ENCODE data around the gene CCND2. TPM values are rescaled to one million over a fixed set of nuclear protein-coding genes. Genes with fewer than 3 reads are reported as not detected.

Gene CCND2
- total and polyA plus RNA-seq, 12 donors: 28.4 to 428 (median 239) TPM

DNA sequence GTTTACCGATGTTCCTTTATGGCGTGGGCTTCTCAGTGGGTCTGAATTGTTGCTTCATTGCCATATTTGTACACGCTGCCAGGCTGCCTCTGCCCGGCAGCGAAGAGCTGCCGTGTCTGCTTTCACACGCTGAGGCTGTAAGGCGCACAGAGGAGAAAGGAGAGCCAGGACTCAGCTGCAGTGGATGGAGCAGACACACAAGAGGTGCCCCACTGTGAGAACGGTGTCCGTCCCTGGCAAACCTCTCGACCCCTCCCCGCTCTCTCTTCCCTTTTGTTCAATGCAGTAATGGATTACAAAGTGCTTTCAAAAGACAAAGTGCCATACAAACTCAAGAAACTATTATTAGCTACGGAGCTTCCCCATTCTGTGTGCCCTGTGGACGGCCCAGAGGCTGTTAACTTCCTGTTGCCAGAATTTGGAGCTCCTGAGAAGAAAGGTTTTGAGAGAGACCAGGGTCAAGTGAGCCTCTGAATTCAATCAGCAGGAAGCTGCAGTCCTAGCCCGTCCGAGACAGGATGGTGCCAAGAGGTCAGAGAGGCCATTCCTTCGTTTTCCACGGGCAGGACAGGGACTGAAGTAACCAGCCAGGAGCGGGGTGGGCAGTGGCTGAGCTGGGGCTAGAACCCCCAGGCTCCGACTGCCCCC, 15.8 kb downstream of the CCND2 start:
- Histone ChIP-seq H3K36me3 (replicated peaks in 1 of 2) (peaks cover 0 to 64% of the 10 kb centered on the region in 2 donors), H3K27ac (peak overlapping the region in 4 of 5 donors; percentile 50 to 85 (median 63)), H3K4me1 (replicated peaks in 1 of 2) (peaks cover 47 to 66% of the 10 kb centered on the region in 2 donors), H3K9me3 (replicated peaks in 1 of 3) (no peaks in the 10 kb centered on the region), H3K27me3 (no peaks in the 10 kb centered on the region), H3K4me3 (peak overlapping the region in 1 of 4 donors; percentile 22)
- no peak for TF ChIP-seq POLR2A (IDR thresholded peaks at IDR 0.05)
- TF ChIP-seq, protein P1, sequence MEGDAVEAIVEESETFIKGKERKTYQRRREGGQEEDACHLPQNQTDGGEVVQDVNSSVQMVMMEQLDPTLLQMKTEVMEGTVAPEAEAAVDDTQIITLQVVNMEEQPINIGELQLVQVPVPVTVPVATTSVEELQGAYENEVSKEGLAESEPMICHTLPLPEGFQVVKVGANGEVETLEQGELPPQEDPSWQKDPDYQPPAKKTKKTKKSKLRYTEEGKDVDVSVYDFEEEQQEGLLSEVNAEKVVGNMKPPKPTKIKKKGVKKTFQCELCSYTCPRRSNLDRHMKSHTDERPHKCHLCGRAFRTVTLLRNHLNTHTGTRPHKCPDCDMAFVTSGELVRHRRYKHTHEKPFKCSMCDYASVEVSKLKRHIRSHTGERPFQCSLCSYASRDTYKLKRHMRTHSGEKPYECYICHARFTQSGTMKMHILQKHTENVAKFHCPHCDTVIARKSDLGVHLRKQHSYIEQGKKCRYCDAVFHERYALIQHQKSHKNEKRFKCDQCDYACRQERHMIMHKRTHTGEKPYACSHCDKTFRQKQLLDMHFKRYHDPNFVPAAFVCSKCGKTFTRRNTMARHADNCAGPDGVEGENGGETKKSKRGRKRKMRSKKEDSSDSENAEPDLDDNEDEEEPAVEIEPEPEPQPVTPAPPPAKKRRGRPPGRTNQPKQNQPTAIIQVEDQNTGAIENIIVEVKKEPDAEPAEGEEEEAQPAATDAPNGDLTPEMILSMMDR (IDR thresholded peaks at IDR 0.05): no peak
- intact Hi-C loops (cut with DNase I): loop anchor here in 1 of 2 donors (10.0 kb wide), 1 partner anchor 405 kb away; no protein-coding TSS in a partner anchor
- WGBS, 4 donors: 52 to 57% (median 54%) methylated on average over 16 to 20 of the region's 20 CpGs
- peak in 3 of 7 donors; percentile 33 to 68 (median 36) for DNase-seq

DNA sequence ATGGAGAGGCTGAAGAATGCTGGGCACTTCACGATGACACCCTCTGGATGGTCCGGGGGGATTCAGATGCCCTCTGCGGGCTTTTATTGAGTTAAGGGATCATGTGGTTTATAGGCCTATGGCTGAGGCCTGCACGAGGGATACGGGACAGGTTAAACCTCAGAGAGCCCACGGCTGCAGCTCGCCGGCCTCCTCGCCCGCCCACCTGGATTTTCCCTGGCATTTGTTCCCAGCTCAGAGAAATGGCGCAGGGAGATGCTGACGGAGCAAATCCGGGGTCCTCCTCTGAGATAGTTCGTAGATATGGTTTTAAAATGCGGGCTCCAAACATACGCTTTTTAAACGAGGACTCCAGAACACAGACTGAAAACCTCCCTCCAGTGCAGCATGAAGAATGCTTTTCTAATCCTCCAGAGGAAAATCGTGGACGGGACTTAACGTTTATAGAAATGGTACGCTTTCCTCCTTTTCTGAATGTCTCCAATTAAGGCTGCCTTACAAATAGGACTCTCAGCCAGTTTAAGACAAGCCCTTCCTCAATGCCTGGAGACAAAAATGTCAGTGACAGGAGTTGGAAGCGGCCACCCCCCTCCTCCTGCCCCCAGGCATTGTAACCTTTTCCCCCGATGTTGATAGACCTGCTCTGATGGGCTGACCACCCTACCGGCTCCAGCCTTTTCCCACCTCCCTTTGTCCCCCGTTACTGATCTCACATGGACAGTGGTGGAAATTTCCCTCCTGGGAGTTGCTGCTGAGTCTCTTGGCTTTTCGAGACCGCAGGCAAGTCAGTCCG, 16.6 kb downstream of the CCND2 start:
- intact Hi-C loops (cut with DNase I): loop anchor here in 1 of 2 donors (10.0 kb wide), 1 partner anchor 405 kb away; no protein-coding TSS in a partner anchor
- peaks cover 0 to 65% of the 10 kb centered on the region in 2 donors for H3K36me3 ChIP-seq (replicated peaks in 1 of 2)

DNA sequence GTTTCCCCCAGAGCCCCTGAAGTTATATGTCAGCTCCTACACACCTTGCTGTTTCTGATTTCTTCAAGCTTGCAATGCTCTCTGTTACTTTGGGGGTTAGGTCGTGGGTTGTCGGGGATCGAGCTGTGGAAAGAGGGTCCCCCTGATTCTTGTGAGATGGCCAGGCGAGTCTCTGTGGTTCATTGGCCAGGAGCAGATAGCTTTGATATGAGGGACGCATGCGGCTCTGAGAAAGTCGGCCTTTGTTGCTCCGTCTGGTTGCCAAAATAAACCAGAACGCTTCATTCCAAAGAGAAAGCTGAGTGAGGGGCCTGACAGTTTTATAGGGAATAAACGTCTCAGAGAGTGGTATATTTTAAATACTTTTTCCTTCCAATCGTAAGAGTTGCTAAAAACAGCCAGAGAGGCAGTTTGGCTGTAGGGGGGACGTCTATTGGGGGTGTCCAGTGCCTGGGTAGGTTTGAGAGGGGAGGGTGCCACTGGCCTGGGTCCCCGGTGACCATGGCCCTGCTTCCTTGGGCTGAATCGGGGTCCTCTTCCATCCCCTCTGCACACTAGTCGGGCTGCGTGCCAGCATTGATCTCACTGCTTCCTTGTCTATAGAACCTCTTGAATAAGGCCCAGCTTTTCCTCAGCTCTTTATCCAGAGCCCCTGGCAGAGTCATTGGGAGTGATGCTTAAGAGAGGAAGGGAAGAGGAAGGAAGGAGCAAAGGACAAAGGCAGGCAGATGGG, 18.9 kb downstream of the CCND2 start:
- Histone ChIP-seq H3K27ac (peak overlapping the region in 1 of 5 donors; percentile 26), H3K27me3 (no peaks in the 10 kb centered on the region), H3K36me3 (replicated peaks in 1 of 2) (peaks cover 0 to 59% of the 10 kb centered on the region in 2 donors), H3K4me1 (replicated peaks in 1 of 2) (peaks cover 28 to 53% of the 10 kb centered on the region in 2 donors), H3K4me3 (no peak overlapping the region), H3K9me3 (replicated peaks in 1 of 3) (no peaks in the 10 kb centered on the region)
- TF ChIP-seq POLR2A (IDR thresholded peaks at IDR 0.05): no peak
- TF ChIP-seq, protein P1 (IDR thresholded peaks at IDR 0.05): no peak
- intact Hi-C loops (cut with DNase I): no loop called here
- WGBS, 4 donors: 67 to 80% (median 74%) methylated on average over 15 to 16 of the region's 16 CpGs
- peak in 1 of 7 donors; percentile 63 for DNase-seq

More for the DNA sequence above, 16.6 kb downstream of the CCND2 start:
- no peak for DNase-seq
- no peak for TF ChIP-seq POLR2A (IDR thresholded peaks at IDR 0.05)
- TF ChIP-seq, protein P1 (IDR thresholded peaks at IDR 0.05): no peak
- WGBS, 4 donors: 85 to 87% (median 86%) methylated on average over 27 to 28 of the region's 28 CpGs
- Histone ChIP-seq H3K4me3 (no peak overlapping the region), H3K27ac (peak overlapping the region in 3 of 5 donors; percentile 51 to 85 (median 75)), H3K4me1 (replicated peaks in 1 of 2) (peaks cover 47 to 67% of the 10 kb centered on the region in 2 donors), H3K27me3 (no peaks in the 10 kb centered on the region), H3K9me3 (replicated peaks in 1 of 3) (no peaks in the 10 kb centered on the region)
